Large intestine (tissue), 3 donors: Measurements from ENCODE around the gene TCERG1L. TPM values are rescaled to one million over a fixed set of nuclear protein-coding genes. Genes with fewer than 3 reads are reported as not detected.

Experiments
- DNase-seq, 2 donors: peaks; one replicate each; pipeline versions ENCODE4 v3.0.0 to v3.0.0-alpha.2; 2013
- H3K27ac ChIP-seq: one replicate; pipeline ENCODE4 v1.5.1; 2013; ENCODE audit warnings: low read length
- H3K27me3 ChIP-seq: 2 replicates; pipeline ENCODE4 v1.6.1; 2013; ENCODE audit warnings: low read length; ENCODE audit not compliant: control insufficient read depth, insufficient read depth
- H3K36me3 ChIP-seq: 2 replicates; pipeline ENCODE4 v1.6.1; 2013; ENCODE audit warnings: low read length; ENCODE audit not compliant: control insufficient read depth, insufficient read depth
- H3K4me1 ChIP-seq: one replicate; pipeline ENCODE4 v1.6.1; 2013; ENCODE audit warnings: low read length; ENCODE audit not compliant: control insufficient read depth, insufficient read depth
- H3K4me3 ChIP-seq: one replicate; pipeline ENCODE4 v1.5.1; 2013; ENCODE audit warnings: low read length
- H3K9me3 ChIP-seq: one replicate; pipeline ENCODE4 v1.6.1; 2013; ENCODE audit warnings: mild to moderate bottlenecking, low read depth, low read length, moderate library complexity; ENCODE audit not compliant: control insufficient read depth
- WGBS: methylation state at CpG from one replicate; pipeline ENCODE4 v1.1.5; 2013; ENCODE audit warnings: low lambda C conversion rate; ENCODE audit not compliant: insufficient coverage; 5-methylcytosine and 5-hydroxymethylcytosine counted together
- polyA plus RNA-seq: library from polyadenylated mRNA; unstranded; fragments of 120-200 nt; gene quantifications from one replicate; pipeline ENCODE4 v1.2.1, GENCODE V29; 2013

TCERG1L gene
- polyA plus RNA-seq, 1 donor = 0.45 TPM

DNA sequence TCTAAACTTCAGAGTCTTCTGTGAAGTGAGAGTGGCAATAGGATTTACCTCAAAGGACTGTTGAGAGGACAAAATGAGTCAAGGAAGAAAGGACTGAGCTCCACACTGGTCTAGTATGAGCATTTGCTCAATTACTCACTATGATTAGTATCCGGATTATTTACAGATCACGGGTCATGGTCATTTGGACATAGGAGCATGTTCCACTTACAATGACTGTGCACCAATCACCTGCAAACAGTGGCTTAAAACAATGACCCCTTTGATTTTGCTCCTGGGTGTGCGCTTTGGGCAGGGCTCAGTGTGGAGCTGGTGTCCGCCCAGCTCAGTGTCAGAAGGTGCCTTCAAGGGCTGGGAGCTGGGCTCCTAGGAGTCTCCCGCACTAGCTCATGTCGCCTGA, 225.4 kb downstream of the TCERG1L start:
- H3K9me3 ChIP-seq = peaks cover 13% of the 10 kb centered on the region
- no peak overlapping the region for H3K4me3 ChIP-seq
- WGBS = no CpG with 5 or more reads among the region's 6 CpGs
- no peak overlapping the region for H3K27ac ChIP-seq
- H3K36me3 ChIP-seq = no peaks in the 10 kb centered on the region
- no peak for DNase-seq
- H3K27me3 ChIP-seq = no peaks in the 10 kb centered on the region
- no peaks in the 10 kb centered on the region for H3K4me1 ChIP-seq

DNA sequence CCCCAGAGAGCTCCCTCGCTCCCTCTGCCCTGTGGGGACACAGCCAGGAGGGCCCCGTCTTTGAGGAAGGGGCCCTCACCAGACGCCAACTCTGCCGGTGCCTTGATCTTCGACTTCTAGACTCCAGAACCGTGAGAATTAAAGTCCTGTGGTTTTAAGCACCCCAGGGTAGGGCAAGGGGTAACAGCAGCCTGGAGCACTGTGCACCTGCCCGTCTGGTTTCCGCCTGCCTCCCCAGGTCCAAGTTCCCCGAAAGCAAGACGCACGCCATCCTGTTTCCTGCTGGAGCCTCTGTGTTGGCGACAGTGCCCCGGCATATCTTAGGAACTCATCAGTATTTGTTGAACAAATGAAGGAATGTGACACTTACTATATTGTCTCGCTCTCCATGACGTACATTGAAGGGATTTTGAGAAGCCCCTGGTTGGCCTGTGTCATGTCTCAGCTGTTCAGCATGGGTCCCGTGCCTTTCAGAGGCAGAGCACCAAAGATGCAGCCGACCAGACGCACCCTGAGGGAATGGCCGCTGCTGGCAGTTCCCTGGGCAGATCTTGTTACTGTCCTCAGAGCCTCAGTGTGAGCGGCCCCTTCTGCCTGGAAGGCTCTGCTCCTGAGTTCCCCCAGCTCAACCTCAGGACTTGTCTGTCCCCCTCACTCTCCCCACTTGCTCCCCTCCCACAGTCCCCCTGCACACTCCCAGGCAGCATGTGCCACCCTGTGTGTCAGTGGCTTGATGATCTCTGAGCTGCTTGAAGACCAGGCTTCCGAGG, 226.2 kb downstream of the TCERG1L start:
- no peaks in the 10 kb centered on the region for H3K4me1 ChIP-seq
- H3K4me3 ChIP-seq = no peak overlapping the region
- no peak for DNase-seq
- peaks cover 13% of the 10 kb centered on the region for H3K9me3 ChIP-seq
- no peak overlapping the region for H3K27ac ChIP-seq
- no peaks in the 10 kb centered on the region for H3K36me3 ChIP-seq
- 92% methylated on average over 5 of the region's 21 CpGs for WGBS
- no peaks in the 10 kb centered on the region for H3K27me3 ChIP-seq

DNA sequence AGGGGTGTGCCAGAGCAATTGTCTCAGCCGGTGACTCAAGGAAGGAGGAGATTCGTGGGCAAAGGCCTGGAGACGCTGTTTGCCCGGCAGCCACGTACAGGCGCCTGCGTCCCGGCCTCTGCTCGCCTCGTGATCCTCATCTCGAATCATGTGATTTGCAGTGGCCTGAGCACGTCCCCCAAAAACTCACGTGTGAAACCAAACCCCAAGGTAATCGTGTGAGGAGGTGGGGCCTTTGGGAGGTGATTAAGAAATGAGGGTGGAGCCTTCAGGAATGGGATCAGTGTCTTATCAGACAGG, 226.8 kb downstream of the TCERG1L start:
- Histone ChIP-seq H3K4me1 (no peaks in the 10 kb centered on the region), H3K9me3 (peaks cover 11% of the 10 kb centered on the region), H3K36me3 (no peaks in the 10 kb centered on the region), H3K4me3 (no peak overlapping the region), H3K27ac (no peak overlapping the region), H3K27me3 (no peaks in the 10 kb centered on the region)
- no peak for DNase-seq
- no CpG with 5 or more reads among the region's 14 CpGs for WGBS

DNA sequence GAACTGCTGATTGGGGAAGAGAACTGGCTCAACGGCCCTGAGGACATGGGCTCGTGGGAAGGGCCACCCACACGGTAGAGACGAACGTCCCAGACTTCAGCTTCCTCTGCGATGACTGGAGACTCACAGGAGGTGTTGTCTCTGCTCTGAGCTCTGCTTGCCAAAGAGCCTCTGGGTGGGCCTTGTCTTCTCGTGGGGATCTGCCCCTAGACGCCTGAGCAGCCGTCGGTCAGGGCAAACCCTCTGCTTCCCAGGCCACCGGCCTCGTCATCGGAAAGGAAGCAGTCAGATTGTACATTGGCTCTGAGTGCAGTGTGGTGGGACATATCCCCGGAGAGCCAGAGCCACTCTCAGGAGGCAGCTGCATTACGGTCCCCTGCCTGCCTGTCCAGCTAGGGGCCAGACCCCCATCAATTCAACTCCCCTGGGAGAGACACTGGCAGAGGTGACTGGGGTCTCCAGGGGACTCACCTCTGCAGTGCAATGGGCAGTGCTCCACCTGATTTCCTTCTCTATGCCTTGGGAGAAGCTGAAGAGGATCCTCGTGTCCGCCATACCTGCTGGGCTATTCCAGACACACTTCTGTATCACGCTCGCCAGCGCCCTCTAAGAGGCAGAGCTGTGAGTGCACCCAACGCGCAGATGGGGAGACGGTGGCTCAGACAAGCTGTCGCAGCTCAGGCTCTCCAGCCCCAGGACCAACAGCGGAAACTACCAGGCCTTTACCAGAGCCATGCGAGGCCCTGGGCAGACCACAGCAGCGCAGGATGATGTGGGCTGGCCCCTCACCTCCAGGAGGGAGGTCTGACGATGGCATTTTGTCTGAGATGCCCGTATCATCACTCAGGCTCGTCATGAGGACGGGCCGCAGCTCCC, 227.4 kb downstream of the TCERG1L start:
- Histone ChIP-seq H3K27ac (no peak overlapping the region), H3K4me3 (no peak overlapping the region), H3K9me3 (peaks cover 10% of the 10 kb centered on the region), H3K27me3 (no peaks in the 10 kb centered on the region), H3K36me3 (no peaks in the 10 kb centered on the region), H3K4me1 (no peaks in the 10 kb centered on the region)
- DNase-seq = no peak
- no CpG with 5 or more reads among the region's 32 CpGs for WGBS

DNA sequence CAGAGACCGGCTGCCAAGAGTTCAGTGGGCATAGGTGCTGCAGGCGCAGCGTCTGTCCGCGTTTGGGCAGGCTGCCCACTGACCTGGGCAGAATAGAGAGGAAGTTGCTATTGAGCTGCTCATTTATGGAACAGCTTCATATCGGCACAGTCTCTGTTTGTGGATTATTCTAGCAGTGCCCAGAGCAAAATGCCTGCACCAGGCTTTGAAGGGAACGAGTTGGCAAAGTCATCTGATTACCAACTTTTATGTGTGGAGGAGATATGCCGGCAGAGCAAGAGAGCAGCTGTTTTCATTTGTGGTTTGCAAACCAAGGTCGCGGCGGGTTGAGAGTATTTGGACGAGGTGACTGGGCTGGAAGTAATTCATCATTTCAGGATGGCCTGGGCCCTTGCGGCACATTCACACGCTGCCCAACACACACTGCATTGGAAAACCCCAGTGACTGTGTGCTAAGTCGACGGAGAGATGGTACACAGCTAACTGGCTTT, 228.5 kb downstream of the TCERG1L start:
- no peak overlapping the region for H3K4me3 ChIP-seq
- no peaks in the 10 kb centered on the region for H3K36me3 ChIP-seq
- H3K27me3 ChIP-seq = no peaks in the 10 kb centered on the region
- no peak for DNase-seq
- 20% methylated on average over 1 of the region's 16 CpGs for WGBS
- H3K9me3 ChIP-seq = peaks cover 5% of the 10 kb centered on the region
- no peak overlapping the region for H3K27ac ChIP-seq
- no peaks in the 10 kb centered on the region for H3K4me1 ChIP-seq

DNA sequence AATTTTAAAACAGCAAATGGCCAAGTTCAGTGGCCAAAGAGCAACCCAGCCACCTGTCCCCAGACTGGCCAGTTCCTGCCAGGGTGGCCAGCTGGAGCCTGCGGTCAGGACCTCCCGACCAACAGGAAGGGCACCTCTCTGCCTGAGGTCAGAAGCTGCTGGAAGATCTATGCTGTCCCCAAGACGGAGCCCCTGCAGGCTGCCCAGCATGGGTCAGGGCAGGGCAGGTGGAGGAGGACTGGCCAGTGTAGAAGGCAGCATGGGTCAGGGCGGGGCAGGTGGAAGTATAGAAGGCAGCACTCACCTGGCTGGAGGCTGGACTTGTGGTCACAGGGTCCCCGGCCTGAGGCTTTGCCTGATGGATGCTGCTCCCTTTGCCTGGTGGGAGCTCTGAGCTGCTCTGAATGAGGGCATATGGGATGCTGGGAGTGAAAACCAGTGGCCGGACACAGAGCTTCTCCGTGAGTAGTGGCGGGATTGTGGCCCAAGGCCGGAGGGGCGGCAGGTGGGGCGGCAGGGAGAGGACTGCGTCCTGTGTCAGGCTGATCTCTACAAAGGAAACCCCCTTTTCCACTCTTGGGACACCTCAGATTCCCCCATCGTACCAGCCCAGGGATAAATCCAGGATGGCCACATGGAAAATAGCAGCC, 229.2 kb downstream of the TCERG1L start:
- Histone ChIP-seq H3K4me3 (no peak overlapping the region), H3K9me3 (peaks cover under 1% of the 10 kb centered on the region), H3K27ac (no peak overlapping the region), H3K27me3 (no peaks in the 10 kb centered on the region), H3K4me1 (no peaks in the 10 kb centered on the region), H3K36me3 (no peaks in the 10 kb centered on the region)
- no peak for DNase-seq
- no CpG with 5 or more reads among the region's 13 CpGs for WGBS

DNA sequence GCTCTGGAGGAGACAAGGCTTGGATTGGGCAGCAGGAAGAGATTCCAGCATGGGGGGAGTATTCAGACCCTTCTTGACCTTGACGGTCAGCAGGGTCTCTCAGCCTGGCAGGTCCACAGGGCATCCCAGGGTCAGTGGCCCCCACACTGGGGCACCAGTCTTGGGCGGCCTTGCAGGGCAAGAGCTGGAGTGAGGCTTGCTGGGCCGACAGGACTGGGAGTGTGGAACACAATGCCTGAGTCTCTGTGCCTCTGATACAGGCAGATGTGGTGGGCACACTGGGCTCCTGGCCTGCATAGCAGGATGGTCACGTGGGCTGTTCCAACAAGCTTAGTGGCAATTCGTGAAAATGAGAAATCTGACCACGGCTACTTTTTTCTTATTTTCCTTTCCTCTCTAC, 229.7 kb downstream of the TCERG1L start:
- Histone ChIP-seq H3K27me3 (no peaks in the 10 kb centered on the region), H3K4me1 (no peaks in the 10 kb centered on the region), H3K9me3 (no peaks in the 10 kb centered on the region), H3K4me3 (no peak overlapping the region), H3K27ac (no peak overlapping the region), H3K36me3 (no peaks in the 10 kb centered on the region)
- WGBS = no CpG with 5 or more reads among the region's 6 CpGs
- no peak for DNase-seq

DNA sequence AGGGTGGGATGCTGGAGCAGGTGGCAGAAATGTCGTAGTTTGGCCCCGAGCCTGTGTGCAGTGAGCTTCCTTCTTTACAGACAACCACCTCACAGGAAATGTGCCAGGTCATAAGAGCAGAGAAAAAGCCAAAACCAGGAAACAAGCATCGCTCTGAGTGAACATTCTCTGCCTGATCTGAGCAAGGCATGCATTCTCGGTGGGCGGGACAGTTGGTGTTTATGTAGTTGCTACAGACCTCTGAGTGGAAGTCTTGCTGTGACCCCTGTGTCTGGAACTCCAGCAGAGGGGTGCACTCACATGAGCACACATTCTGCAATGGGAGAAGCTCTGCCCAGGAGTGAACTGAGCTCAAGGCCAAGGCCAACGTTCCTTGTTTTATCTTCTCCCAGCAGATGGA, 230.1 kb downstream of the TCERG1L start:
- DNase-seq = no peak
- H3K4me3 ChIP-seq = no peak overlapping the region
- no CpG with 5 or more reads among the region's 6 CpGs for WGBS

DNA sequence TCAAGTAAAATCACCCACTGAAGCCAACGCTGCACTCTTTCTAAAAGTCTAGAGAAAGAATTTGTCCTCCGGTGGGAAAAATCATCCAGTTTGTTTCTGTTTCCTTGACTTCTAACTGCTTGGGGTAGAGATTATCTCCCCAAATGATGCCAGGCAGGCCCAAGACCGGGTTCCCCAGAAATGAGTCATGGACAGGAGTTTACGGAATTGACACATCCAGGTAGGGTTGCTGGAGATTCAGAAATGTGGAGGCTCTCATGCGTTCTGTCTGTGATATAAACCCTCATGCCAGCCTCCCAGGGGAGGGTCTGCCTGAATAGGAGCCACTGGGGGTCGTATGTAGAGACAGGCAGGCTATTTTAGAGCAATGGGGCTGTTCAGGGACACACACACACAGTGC, 230.9 kb downstream of the TCERG1L start:
- no CpG with 5 or more reads among the region's 6 CpGs for WGBS
- Histone ChIP-seq H3K36me3 (no peaks in the 10 kb centered on the region), H3K4me3 (no peak overlapping the region), H3K27ac (no peak overlapping the region), H3K9me3 (no peaks in the 10 kb centered on the region), H3K4me1 (no peaks in the 10 kb centered on the region), H3K27me3 (no peaks in the 10 kb centered on the region)
- DNase-seq = no peak

More for the DNA sequence above, 230.1 kb downstream of the TCERG1L start:
- Histone ChIP-seq H3K27me3 (no peaks in the 10 kb centered on the region), H3K36me3 (no peaks in the 10 kb centered on the region), H3K27ac (no peak overlapping the region), H3K9me3 (no peaks in the 10 kb centered on the region), H3K4me1 (no peaks in the 10 kb centered on the region)

DNA sequence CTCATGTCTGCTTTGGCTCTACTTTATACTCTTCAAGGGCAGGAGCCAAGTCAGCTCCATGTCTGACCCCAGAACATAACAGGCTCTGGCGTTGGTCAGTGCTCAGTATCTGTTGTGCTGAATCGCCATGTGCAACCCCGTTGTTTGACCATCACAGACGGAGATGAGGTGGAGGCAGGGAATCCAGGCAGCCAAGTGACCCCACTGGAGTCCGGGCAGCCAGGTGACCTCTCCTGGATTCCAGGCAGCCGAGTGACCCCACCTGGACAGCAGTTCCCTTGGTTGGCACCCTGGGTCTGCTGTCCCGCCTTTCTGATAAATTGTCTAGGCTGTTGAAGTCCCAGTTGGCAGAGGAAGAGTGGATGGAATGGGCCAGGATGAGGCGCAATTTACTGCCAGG, 232.2 kb downstream of the TCERG1L start:
- Histone ChIP-seq H3K36me3 (no peaks in the 10 kb centered on the region), H3K4me1 (no peaks in the 10 kb centered on the region), H3K9me3 (no peaks in the 10 kb centered on the region), H3K4me3 (no peak overlapping the region), H3K27ac (no peak overlapping the region), H3K27me3 (no peaks in the 10 kb centered on the region)
- no CpG with 5 or more reads among the region's 8 CpGs for WGBS
- no peak for DNase-seq
